Activated CD4-positive, alpha-beta T cell treated with anti-CD3 and anti-CD28 coated beads for 48 hours (primary cell): ENCODE results near the gene ZDHHC17.
"Not testable (repeated sequence)": the region's sequence is repeated elsewhere in the genome, so short reads cannot be mapped to it uniquely, and the experiment has no call there.

ENCODE experiments used
- DNase-seq: peaks from one replicate; pipeline ENCODE4 v3.0.0-alpha.2; 2020

Gene ZDHHC17

GRCh38 chr12:76777765-76778216 lies 13.9 kb downstream of the ZDHHC17 start:
- no peak for DNase-seq

GRCh38 chr12:76778364-76778763 lies 14.4 kb downstream of the ZDHHC17 start:
- no peak for DNase-seq

- DNase-seq: not testable (repeated sequence)
These were observed 15.4 kb downstream of the ZDHHC17 start for GRCh38 chr12:76779310-76779709.

GRCh38 chr12:76781321-76781720 lies 17.4 kb downstream of the ZDHHC17 start:
- DNase-seq: no peak

GRCh38 chr12:76782526-76782925 lies 18.6 kb downstream of the ZDHHC17 start:
- DNase-seq: no peak

GRCh38 chr12:76784600-76785051 lies 20.7 kb downstream of the ZDHHC17 start:
- no peak for DNase-seq

- no peak for DNase-seq
These were observed 21.5 kb downstream of the ZDHHC17 start for GRCh38 chr12:76785407-76785806.

- DNase-seq: no peak
These were observed 23.1 kb downstream of the ZDHHC17 start for GRCh38 chr12:76786986-76787385.

- DNase-seq: no peak
These were observed 23.8 kb downstream of the ZDHHC17 start for GRCh38 chr12:76787689-76788088.

- DNase-seq: no peak
These were observed 25.6 kb downstream of the ZDHHC17 start for GRCh38 chr12:76789335-76790050.

- no peak for DNase-seq
These were observed 26.9 kb downstream of the ZDHHC17 start for GRCh38 chr12:76790564-76791552.

- no peak for DNase-seq
These were observed 28.9 kb downstream of the ZDHHC17 start for GRCh38 chr12:76792828-76793227.

GRCh38 chr12:76798864-76799263 lies 34.9 kb downstream of the ZDHHC17 start:
- DNase-seq: no peak

GRCh38 chr12:76799362-76799761 lies 35.4 kb downstream of the ZDHHC17 start:
- DNase-seq: no peak

- no peak for DNase-seq
These were observed 38.1 kb downstream of the ZDHHC17 start for GRCh38 chr12:76802060-76802459.

GRCh38 chr12:76804435-76804976 lies 40.6 kb downstream of the ZDHHC17 start:
- DNase-seq: no peak

- no peak for DNase-seq
These were observed 46.9 kb downstream of the ZDHHC17 start for GRCh38 chr12:76810671-76811419.

- DNase-seq: no peak
These were observed 48.1 kb downstream of the ZDHHC17 start for GRCh38 chr12:76811976-76812375.

GRCh38 chr12:76813265-76813664 lies 49.4 kb downstream of the ZDHHC17 start:
- no peak for DNase-seq

GRCh38 chr12:76813972-76814371 lies 50.1 kb downstream of the ZDHHC17 start:
- no peak for DNase-seq

- DNase-seq: no peak
These were observed 57.1 kb downstream of the ZDHHC17 start for GRCh38 chr12:76820888-76821482.

- DNase-seq: no peak
These were observed 66.5 kb downstream of the ZDHHC17 start for GRCh38 chr12:76830436-76830835.
